ENCODE data around the gene SMOC1.

The SMOC1 gene

DNA sequence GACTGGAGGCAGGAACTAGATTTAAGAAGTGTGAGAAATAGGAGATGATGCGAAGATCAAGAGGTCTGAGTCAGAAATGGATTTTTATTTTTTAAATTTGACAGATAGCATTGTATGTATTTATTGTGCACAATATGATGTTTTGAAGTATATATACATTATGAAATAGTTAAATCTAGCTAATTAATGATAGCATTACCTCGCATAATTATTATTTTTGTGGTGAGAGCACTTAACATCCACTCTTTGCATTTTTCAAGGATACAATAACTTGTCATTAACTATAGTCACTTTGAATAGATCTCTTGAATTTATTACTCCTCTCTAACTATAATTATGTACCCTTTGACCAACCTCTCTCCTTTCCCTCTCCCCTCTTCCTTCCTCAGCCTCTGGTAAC, 3.7 kb downstream of the SMOC1 start:
- Histone ChIP-seq H3K18ac (ENCODE audit: low read depth in 1 of 2, low read length in 2 of 2) (no peak overlapping the region), H3K23ac (ENCODE audit: low read length in 2 of 2) (no peak overlapping the region), H3K14ac (ENCODE audit: low read length in 2 of 2) (no peak overlapping the region), H3K4me2 (ENCODE audit: low read length, poor library complexity, severe bottlenecking) (no peak overlapping the region), H2AFZ (ENCODE audit: low read depth, low read length) (no peak overlapping the region), H3K4me3 (ENCODE audit: insufficient read depth in 1 of 2, low read depth in 1 of 2, low read length in 2 of 2) (no peak overlapping the region), H3K27ac (ENCODE audit: low read length, poor library complexity, severe bottlenecking) (no peak overlapping the region), H2BK12ac (ENCODE audit: low read length in 2 of 2) (no peak overlapping the region), H3K9ac (ENCODE audit: low read length) (no peak overlapping the region), H4K91ac (ENCODE audit: low read length) (no peak overlapping the region), H2BK5ac (ENCODE audit: low read depth, low read length, poor library complexity, severe bottlenecking) (no peak overlapping the region), H3K9me3 (ENCODE audit: control insufficient read depth, low read length) (no peaks in the 10 kb centered on the region), H3K79me1 (replicated peaks; ENCODE audit: low read length, poor library complexity, severe bottlenecking) (peaks cover 1% of the 10 kb centered on the region), H3K36me3 (ENCODE audit: control insufficient read depth in 1 of 2, insufficient read depth in 2 of 2, low read depth in 1 of 2, low read length in 2 of 2) (no peaks in the 10 kb centered on the region), H3K4me1 (ENCODE audit: control insufficient read depth, insufficient read depth, low read depth, low read length) (peaks cover 15% of the 10 kb centered on the region), H4K8ac (ENCODE audit: low read length) (no peak overlapping the region), H3K27me3 (ENCODE audit: control insufficient read depth in 1 of 2, insufficient read depth in 1 of 2, low read length in 2 of 2) (peaks cover 0 to 28% of the 10 kb centered on the region in 2 experiments), H2BK120ac (ENCODE audit: low read depth, low read length) (no peak overlapping the region), H2BK15ac (ENCODE audit: low read depth, poor library complexity, severe bottlenecking) (no peak overlapping the region), H3K4ac (ENCODE audit: low read depth in 1 of 2, low read length in 2 of 2) (no peak overlapping the region), H2AK5ac (ENCODE audit: low read length, severe bottlenecking) (no peak overlapping the region)
- DNase-seq, result no peak
- 60% methylated on average over 2 of the region's 2 CpGs for WGBS

DNA sequence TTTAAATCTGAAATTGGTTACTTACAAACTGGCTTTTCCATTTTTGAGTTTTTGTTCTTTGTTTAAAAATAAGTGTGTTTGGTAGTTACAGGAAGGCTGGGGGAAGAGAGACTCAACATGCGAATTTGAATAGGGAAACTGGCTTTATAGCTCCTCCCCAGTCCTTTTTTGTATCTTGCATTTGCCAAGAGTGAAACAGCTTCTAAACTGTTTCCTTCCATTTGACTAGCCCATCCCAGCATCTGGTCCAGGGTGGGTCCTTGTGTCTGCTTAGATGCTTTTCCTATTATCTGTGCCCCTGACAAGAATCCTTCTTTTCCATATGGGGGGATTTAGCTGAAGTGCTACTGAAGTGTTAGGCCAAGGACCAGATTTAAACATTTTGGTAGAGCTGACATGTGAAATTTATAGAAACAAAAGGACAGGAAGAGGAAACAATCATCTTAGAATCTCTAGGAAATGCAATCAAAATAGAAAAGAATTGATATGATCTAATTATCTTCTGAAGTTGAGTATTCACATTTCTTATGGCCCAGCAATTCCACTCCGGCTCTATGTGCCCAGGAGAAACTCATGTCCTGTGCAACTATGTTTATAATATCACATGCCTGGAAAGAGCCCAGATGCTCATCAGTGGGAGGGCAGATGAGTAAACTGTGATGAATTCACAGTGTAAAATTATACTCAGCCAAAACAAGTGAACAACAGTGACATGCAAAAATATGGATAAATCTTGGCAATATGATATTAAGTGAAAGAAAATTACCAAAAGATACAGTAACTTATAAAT, 7.4 kb downstream of the SMOC1 start:
- Histone ChIP-seq H3K4ac (ENCODE audit: low read depth in 1 of 2, low read length in 2 of 2) (no peak overlapping the region), H2BK15ac (ENCODE audit: low read depth, poor library complexity, severe bottlenecking) (no peak overlapping the region), H3K27ac (ENCODE audit: low read length, poor library complexity, severe bottlenecking) (no peak overlapping the region), H2BK120ac (ENCODE audit: low read depth, low read length) (no peak overlapping the region), H3K9ac (ENCODE audit: low read length) (peak overlapping the region; percentile 69), H3K36me3 (ENCODE audit: control insufficient read depth in 1 of 2, insufficient read depth in 2 of 2, low read depth in 1 of 2, low read length in 2 of 2) (no peaks in the 10 kb centered on the region), H3K9me3 (ENCODE audit: control insufficient read depth, low read length) (no peaks in the 10 kb centered on the region), H2BK5ac (ENCODE audit: low read depth, low read length, poor library complexity, severe bottlenecking) (no peak overlapping the region), H3K4me2 (ENCODE audit: low read length, poor library complexity, severe bottlenecking) (no peak overlapping the region), H3K79me1 (replicated peaks; ENCODE audit: low read length, poor library complexity, severe bottlenecking) (peaks cover 13% of the 10 kb centered on the region), H3K4me1 (ENCODE audit: control insufficient read depth, insufficient read depth, low read depth, low read length) (peaks cover 9% of the 10 kb centered on the region), H2AFZ (ENCODE audit: low read depth, low read length) (no peak overlapping the region), H3K14ac (ENCODE audit: low read length in 2 of 2) (no peak overlapping the region), H4K8ac (ENCODE audit: low read length) (no peak overlapping the region), H2BK12ac (ENCODE audit: low read length in 2 of 2) (no peak overlapping the region), H3K23ac (ENCODE audit: low read length in 2 of 2) (no peak overlapping the region), H4K91ac (ENCODE audit: low read length) (no peak overlapping the region), H3K4me3 (ENCODE audit: insufficient read depth in 1 of 2, low read depth in 1 of 2, low read length in 2 of 2) (peak overlapping the region in 1 of 2 experiments; percentile 43), H2AK5ac (ENCODE audit: low read length, severe bottlenecking) (no peak overlapping the region), H3K27me3 (ENCODE audit: control insufficient read depth in 1 of 2, insufficient read depth in 1 of 2, low read length in 2 of 2) (peaks cover 0 to 2% of the 10 kb centered on the region in 2 experiments), H3K18ac (ENCODE audit: low read depth in 1 of 2, low read length in 2 of 2) (no peak overlapping the region)
- WGBS, result 73% methylated on average over 2 of the region's 2 CpGs
- DNase-seq, result peak; percentile 1

DNA sequence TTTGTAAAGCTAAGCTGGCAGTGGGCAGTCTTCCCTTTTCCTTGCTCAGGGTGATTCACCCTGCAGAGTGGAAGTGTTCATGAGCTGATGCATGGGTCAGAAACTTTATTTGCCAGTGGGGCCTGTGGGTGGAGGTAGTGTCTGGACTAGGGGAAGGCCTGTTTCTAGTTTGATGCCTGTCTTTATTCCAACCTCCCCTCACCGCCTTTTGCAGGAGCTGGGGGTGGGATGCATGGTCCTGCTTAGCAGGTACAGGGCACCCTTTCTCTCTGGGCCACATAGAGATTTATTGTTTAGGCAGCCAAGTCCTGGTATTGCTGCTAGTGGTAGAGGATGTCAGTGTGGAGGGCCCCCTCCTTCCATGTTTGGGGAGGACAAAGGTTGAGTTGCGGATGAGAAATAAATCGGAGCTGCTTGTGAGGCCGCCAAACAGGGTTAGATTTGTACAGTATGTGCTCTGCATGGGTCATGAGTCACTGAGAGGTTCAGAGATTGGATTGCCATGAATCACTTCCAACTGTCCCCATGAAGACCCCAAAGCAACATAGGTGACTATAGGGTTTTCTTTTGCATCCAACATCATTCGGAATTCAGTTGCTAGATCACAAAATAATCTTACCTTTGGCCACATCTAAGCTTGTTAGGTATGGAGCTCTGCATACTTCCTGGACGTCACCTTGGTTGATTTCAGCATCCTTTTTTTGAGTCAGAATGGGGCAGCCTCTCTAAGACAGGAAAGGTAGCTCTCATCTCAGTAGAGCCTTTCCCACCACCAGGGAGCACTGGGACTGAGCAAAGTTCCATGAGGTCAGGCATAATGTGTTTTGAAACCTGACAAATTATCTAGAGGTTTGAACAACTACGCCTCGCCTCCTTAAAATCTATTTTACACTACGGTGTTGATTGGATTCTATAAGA, 8.8 kb downstream of the SMOC1 start:
- H2BK15ac ChIP-seq (ENCODE audit: low read depth, poor library complexity, severe bottlenecking), result no peak overlapping the region
- no peak overlapping the region for H3K4ac ChIP-seq (ENCODE audit: low read depth in 1 of 2, low read length in 2 of 2)
- no peak overlapping the region for H2BK5ac ChIP-seq (ENCODE audit: low read depth, low read length, poor library complexity, severe bottlenecking)
- 73% methylated on average over 9 of the region's 9 CpGs for WGBS
- DNase-seq, result no peak
- no peaks in the 10 kb centered on the region for H3K27me3 ChIP-seq (ENCODE audit: control insufficient read depth in 1 of 2, insufficient read depth in 1 of 2, low read length in 2 of 2)
- no peak overlapping the region for H3K4me2 ChIP-seq (ENCODE audit: low read length, poor library complexity, severe bottlenecking)
- peaks cover 13% of the 10 kb centered on the region for H3K79me1 ChIP-seq (replicated peaks; ENCODE audit: low read length, poor library complexity, severe bottlenecking)
- H2AFZ ChIP-seq (ENCODE audit: low read depth, low read length), result no peak overlapping the region
- no peaks in the 10 kb centered on the region for H3K9me3 ChIP-seq (ENCODE audit: control insufficient read depth, low read length)
- H2BK12ac ChIP-seq (ENCODE audit: low read length in 2 of 2), result no peak overlapping the region
- H3K36me3 ChIP-seq (ENCODE audit: control insufficient read depth in 1 of 2, insufficient read depth in 2 of 2, low read depth in 1 of 2, low read length in 2 of 2), result no peaks in the 10 kb centered on the region
- H3K27ac ChIP-seq (ENCODE audit: low read length, poor library complexity, severe bottlenecking), result peak overlapping the region; percentile 53
- H2BK120ac ChIP-seq (ENCODE audit: low read depth, low read length), result no peak overlapping the region
- H3K18ac ChIP-seq (ENCODE audit: low read depth in 1 of 2, low read length in 2 of 2), result no peak overlapping the region
- H3K14ac ChIP-seq (ENCODE audit: low read length in 2 of 2), result no peak overlapping the region
- H2AK5ac ChIP-seq (ENCODE audit: low read length, severe bottlenecking), result no peak overlapping the region
- H3K9ac ChIP-seq (ENCODE audit: low read length), result peak overlapping the region; percentile 69
- peaks cover 9% of the 10 kb centered on the region for H3K4me1 ChIP-seq (ENCODE audit: control insufficient read depth, insufficient read depth, low read depth, low read length)
- H4K91ac ChIP-seq (ENCODE audit: low read length), result no peak overlapping the region
- no peak overlapping the region for H4K8ac ChIP-seq (ENCODE audit: low read length)
- H3K23ac ChIP-seq (ENCODE audit: low read length in 2 of 2), result no peak overlapping the region
- peak overlapping the region in 1 of 2 experiments; percentile 43 for H3K4me3 ChIP-seq (ENCODE audit: insufficient read depth in 1 of 2, low read depth in 1 of 2, low read length in 2 of 2)

DNA sequence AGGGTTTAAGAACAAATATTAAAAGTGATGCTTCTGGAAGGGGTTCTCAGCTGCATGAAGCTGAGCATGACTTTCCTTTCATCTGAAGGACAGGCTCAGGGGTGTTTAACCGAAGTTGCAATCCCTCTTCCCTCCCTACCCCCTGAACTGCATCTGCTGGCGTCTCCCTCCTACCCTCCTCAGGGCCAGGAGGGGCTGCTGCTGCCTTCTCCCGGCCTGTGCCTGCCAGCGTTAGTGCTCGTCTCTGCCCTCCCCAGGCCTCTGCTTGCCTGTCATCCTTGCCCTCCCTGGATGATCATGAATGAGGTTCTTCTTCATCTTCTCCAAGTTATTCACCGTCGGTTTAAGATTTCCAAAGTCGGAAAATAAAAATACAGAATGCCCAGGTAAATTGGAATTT, 12.2 kb downstream of the SMOC1 start:
- Histone ChIP-seq H3K27ac (ENCODE audit: low read length, poor library complexity, severe bottlenecking) (no peak overlapping the region), H2BK120ac (ENCODE audit: low read depth, low read length) (no peak overlapping the region), H3K14ac (ENCODE audit: low read length in 2 of 2) (no peak overlapping the region), H4K8ac (ENCODE audit: low read length) (no peak overlapping the region), H2AFZ (ENCODE audit: low read depth, low read length) (no peak overlapping the region), H3K9ac (ENCODE audit: low read length) (no peak overlapping the region), H3K4me1 (ENCODE audit: control insufficient read depth, insufficient read depth, low read depth, low read length) (peaks cover 9% of the 10 kb centered on the region), H3K9me3 (ENCODE audit: control insufficient read depth, low read length) (peaks cover 2% of the 10 kb centered on the region), H2BK15ac (ENCODE audit: low read depth, poor library complexity, severe bottlenecking) (no peak overlapping the region), H3K23ac (ENCODE audit: low read length in 2 of 2) (no peak overlapping the region), H3K4ac (ENCODE audit: low read depth in 1 of 2, low read length in 2 of 2) (no peak overlapping the region), H4K91ac (ENCODE audit: low read length) (no peak overlapping the region), H3K4me2 (ENCODE audit: low read length, poor library complexity, severe bottlenecking) (no peak overlapping the region), H3K4me3 (ENCODE audit: insufficient read depth in 1 of 2, low read depth in 1 of 2, low read length in 2 of 2) (no peak overlapping the region), H2BK5ac (ENCODE audit: low read depth, low read length, poor library complexity, severe bottlenecking) (no peak overlapping the region), H2AK5ac (ENCODE audit: low read length, severe bottlenecking) (no peak overlapping the region), H2BK12ac (ENCODE audit: low read length in 2 of 2) (no peak overlapping the region), H3K79me1 (replicated peaks; ENCODE audit: low read length, poor library complexity, severe bottlenecking) (peaks cover 24% of the 10 kb centered on the region), H3K18ac (ENCODE audit: low read depth in 1 of 2, low read length in 2 of 2) (no peak overlapping the region), H3K27me3 (ENCODE audit: control insufficient read depth in 1 of 2, insufficient read depth in 1 of 2, low read length in 2 of 2) (no peaks in the 10 kb centered on the region), H3K36me3 (ENCODE audit: control insufficient read depth in 1 of 2, insufficient read depth in 2 of 2, low read depth in 1 of 2, low read length in 2 of 2) (no peaks in the 10 kb centered on the region)
- DNase-seq, result no peak
- WGBS, result 59% methylated on average over 8 of the region's 8 CpGs

All from mesenchymal stem cell (in vitro differentiated cells and primary cell).